HEK293 (cell line): ENCODE results near the gene ACAD11.

Experiments used
- CTCF ChIP-seq: fragments of 450-650 bp; formaldehyde crosslinking; IDR thresholded peaks from 2 replicates; pipeline ENCODE4 v1.5.1; 2016; ENCODE audit warnings: missing biosample characterization, missing genetic modification characterization
- SP2 ChIP-seq: fragments of 450-650 bp; formaldehyde crosslinking; IDR thresholded peaks from 2 replicates; pipeline ENCODE4 v1.5.1; 2016; ENCODE audit warnings: missing biosample characterization, missing genetic modification characterization
- ZNF138 ChIP-seq: fragments of 450-650 bp; formaldehyde crosslinking; IDR thresholded peaks from 2 replicates; pipeline ENCODE4 v1.5.1; 2016; ENCODE audit warnings: missing biosample characterization, missing genetic modification characterization, borderline replicate concordance

DNA sequence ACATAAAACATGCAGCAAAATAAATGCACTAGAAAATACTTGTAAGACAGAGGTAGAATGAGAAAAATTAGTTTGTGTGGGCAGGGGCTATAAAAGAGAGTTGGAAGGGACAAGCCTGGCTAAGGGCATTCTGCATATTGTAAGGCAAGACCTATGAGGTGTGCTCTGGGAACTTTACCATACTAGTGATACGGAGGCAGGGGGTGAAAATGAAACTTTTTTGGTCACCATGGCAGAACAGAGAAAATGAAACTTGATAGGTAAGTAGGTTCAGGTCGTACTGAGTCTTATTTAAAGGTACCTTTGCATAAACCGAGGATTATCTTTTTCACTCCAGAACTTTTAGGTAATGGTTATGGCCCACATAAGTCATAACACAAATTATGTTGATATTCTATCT, 137.3 kb downstream of the ACAD11 start:
- TF ChIP-seq CTCF (tag by site-specific recombination) (no peak), SP2 (tag by site-specific recombination) (no peak), ZNF138 (tag by site-specific recombination) (no peak)
